GM12878 (cell line): ENCODE results near the gene IFT25. TPM values are rescaled to one million over a fixed set of nuclear protein-coding genes. Genes with fewer than 3 reads are reported as not detected.

Experiments
- ATAC-seq: fragments of 200-7000 bp; cut with Tn5 transposase; 3 replicates; pipeline ENCODE4 v1.9.1; 2020; ENCODE audit warnings: mild to moderate bottlenecking, moderate library complexity
- BruUV-seq: library from RNA; stranded (reverse); fragments of 400-500 nt; replicated peaks from 2 replicates; lab custom pipeline; 2021; lab: Mats Ljungman, UMichigan
- CTCF ChIA-PET: fragments of 300-600 bp; sonication (Branson Sonifier 250); formaldehyde crosslinking; extraction: SDS; loops from one replicate; lab custom pipeline; 2021; ENCODE audit warnings: inconsistent platforms; lab: Yijun Ruan, JAX
- POLR2A ChIA-PET: fragments of 350-600 bp; formaldehyde crosslinking; extraction: SDS; loops from one replicate; lab custom pipeline; 2021; ENCODE audit warnings: inconsistent platforms; lab: Charles Lee
- RAD21 ChIA-PET: fragments of 300-600 bp; sonication (Branson Sonifier 250); formaldehyde crosslinking; loops from one replicate; lab custom pipeline; 2023; ENCODE audit warnings: antibody characterized with exemption; ENCODE audit not compliant: unreplicated experiment; lab: Charles Lee
- SMC1A ChIA-PET: fragments of 300-600 bp; sonication (Branson Sonifier 250); formaldehyde crosslinking; loops from one replicate; lab custom pipeline; 2023; ENCODE audit not compliant: unreplicated experiment, uncharacterized antibody; lab: Charles Lee
- DNase-seq: peaks from one replicate; pipeline ENCODE4 v3.0.0-alpha.2; 2011; ENCODE audit warnings: low read depth, low spot score
- FAIRE-seq: peaks from 3 replicates; lab custom pipeline; 2011; peaks lifted over from hg19 to GRCh38; lab: Jason Lieb, UNC
- H2AFZ ChIP-seq: 2 replicates; pipeline ENCODE4 v1.6.0; 2011; ENCODE audit warnings: low read depth, low read length, control low read depth; ENCODE audit not compliant: control insufficient read depth
- H3K27ac ChIP-seq: 2 replicates; pipeline ENCODE4 v1.5.1; 2011; ENCODE audit warnings: control low read depth; ENCODE audit not compliant: control insufficient read depth, insufficient read depth
- H3K27me3 ChIP-seq, 2 experiments: replicated peaks in 1 of 2; 2 replicates each; pipeline versions ENCODE4 v1.6.0 to v1.6.1; 2011; ENCODE audit warnings: low read length in 1 of 2; ENCODE audit not compliant: control insufficient read depth in 2 of 2, insufficient read depth in 2 of 2
- H3K36me3 ChIP-seq, 2 experiments: 2 replicates each; pipeline ENCODE4 v1.5.1; 2011; ENCODE audit warnings: low read length in 1 of 2; ENCODE audit not compliant: control insufficient read depth in 2 of 2, insufficient read depth in 2 of 2
- H3K4me1 ChIP-seq: 2 replicates; pipeline ENCODE4 v1.6.1; 2011; ENCODE audit warnings: mild to moderate bottlenecking, low read length, moderate library complexity, mixed read lengths; ENCODE audit not compliant: control insufficient read depth, insufficient read depth
- H3K4me2 ChIP-seq: 2 replicates; pipeline ENCODE4 v1.6.0; 2011; ENCODE audit warnings: control low read depth; ENCODE audit not compliant: control insufficient read depth, insufficient read depth
- H3K4me3 ChIP-seq: fragments of 200-600 bp; sonication (generic); 2 replicates; pipeline ENCODE4 v1.5.1; 2016
- H3K79me2 ChIP-seq: 2 replicates; pipeline ENCODE4 v1.6.0; 2011; ENCODE audit warnings: low read length; ENCODE audit not compliant: control insufficient read depth, insufficient read depth
- H3K9ac ChIP-seq: 2 replicates; pipeline ENCODE4 v1.8.0; 2011; ENCODE audit warnings: low read length, control low read depth, mixed read lengths; ENCODE audit not compliant: control insufficient read depth, insufficient read depth
- H3K9me3 ChIP-seq: replicated peaks from 3 replicates; pipeline ENCODE4 v1.5.1; 2011; ENCODE audit warnings: mild to moderate bottlenecking, low read length; ENCODE audit not compliant: control insufficient read depth, insufficient read depth
- H4K20me1 ChIP-seq: 2 replicates; pipeline ENCODE4 v1.6.0; 2011; ENCODE audit not compliant: control insufficient read depth, insufficient read depth
- ETV6 ChIP-seq, 2 experiments: fragments of 450-650 bp in 1 of 2; IDR thresholded peaks in 1 of 2; conservative IDR thresholded peaks in 1 of 2; 2 replicates each; pipeline ENCODE4 v1.6.1; 2014; ENCODE audit warnings: antibody characterized with exemption in 1 of 2, borderline replicate concordance in 1 of 2, low read depth in 1 of 2, mild to moderate bottlenecking in 1 of 2, moderate library complexity in 1 of 2
- PRDM15 ChIP-seq: fragments of 450-650 bp; formaldehyde crosslinking; IDR thresholded peaks from 2 replicates; pipeline ENCODE4 v1.4.0; 2020; ENCODE audit warnings: mild to moderate bottlenecking, moderate library complexity
- SMC3 ChIP-seq: IDR thresholded peaks from 2 replicates; pipeline ENCODE4 v1.6.1; 2011; ENCODE audit warnings: low read length, improper control_type of control experiment, borderline replicate concordance
- SREBF1 ChIP-seq: IDR thresholded peaks from 2 replicates; pipeline ENCODE4 v1.6.1; 2012; ENCODE audit warnings: mild to moderate bottlenecking, low read length
- WGBS: methylation state at CpG from one replicate; pipeline ENCODE4 v1.1.6; 2016; ENCODE audit warnings: low lambda C conversion rate; ENCODE audit not compliant: insufficient replicate concordance, insufficient coverage; ENCODE audit errors: missing lambda C conversion rate; 5-methylcytosine and 5-hydroxymethylcytosine counted together
- in situ Hi-C: fragments of 300-500 bp; cut with MboI; formaldehyde crosslinking; loops from 9 replicates; pipeline ENCODE4 v1.14.3; 2018; ENCODE audit warnings: mixed read lengths
- intact Hi-C: fragments of 100-400 bp; cut with micrococcal nuclease; formaldehyde crosslinking; loops from one replicate; pipeline ENCODE4 v1.14.2; 2022; ENCODE audit not compliant: unreplicated experiment
- polyA plus RNA-seq, 11 experiments: library from polyadenylated mRNA; depleted of rRNA in 4 of 11; unstranded in 6 of 11; stranded (reverse) in 5 of 11; fragments of >200 nt; fragmentation: Nextera tagmentation in 4 of 11; fragmentation: Illumina TruSeq in 1 of 11; extraction: Ambion mirVana in 4 of 11; extraction: Trizol in 1 of 11; gene quantifications; 1 replicate in 1 of 11; 2 replicates in 10 of 11; pipeline versions ENCODE4 v1.2.1 to v1.2.3, GENCODE V29; 2011 to 2016; ENCODE audit warnings: inconsistent platforms in 2 of 11, missing spikeins in 2 of 11, low read depth in 1 of 11
- total RNA-seq, 4 experiments: library from RNA; depleted of rRNA in 3 of 4; stranded (reverse); fragments of >200 nt in 3 of 4; fragmentation: Illumina TruSeq in 1 of 4; extraction: Trizol in 1 of 4; gene quantifications; 2 replicates each; pipeline versions ENCODE4 v1.2.1 to v1.2.3, GENCODE V29; 2013 to 2021
- TF ChIP-seq, protein P1 (sequence below): fragments of 450-650 bp; IDR thresholded peaks from 2 replicates; pipeline ENCODE4 v1.6.1; 2014; ENCODE audit warnings: mild to moderate bottlenecking
- TF ChIP-seq, protein P2 (sequence below): fragments of 450-650 bp; formaldehyde crosslinking; IDR thresholded peaks from 2 replicates; pipeline ENCODE4 v1.4.0; 2022; ENCODE audit warnings: mild to moderate bottlenecking, moderate library complexity

IFT25 gene
- total and polyA plus RNA-seq, 10 of the 15 experiments (the other 5 are each of a cell fraction or from before 2014, with no cell fraction given): 55.7 to 242 (median 131) TPM

GRCh38 chr1:53902235-53903138 lies 43.0 kb downstream of the IFT25 start (continued):
- TF ChIP-seq SREBF1 (no peak), PRDM15 (CRISPR knock-in tag) (no peak), SMC3 (no peak)
- TF ChIP-seq, protein P1, sequence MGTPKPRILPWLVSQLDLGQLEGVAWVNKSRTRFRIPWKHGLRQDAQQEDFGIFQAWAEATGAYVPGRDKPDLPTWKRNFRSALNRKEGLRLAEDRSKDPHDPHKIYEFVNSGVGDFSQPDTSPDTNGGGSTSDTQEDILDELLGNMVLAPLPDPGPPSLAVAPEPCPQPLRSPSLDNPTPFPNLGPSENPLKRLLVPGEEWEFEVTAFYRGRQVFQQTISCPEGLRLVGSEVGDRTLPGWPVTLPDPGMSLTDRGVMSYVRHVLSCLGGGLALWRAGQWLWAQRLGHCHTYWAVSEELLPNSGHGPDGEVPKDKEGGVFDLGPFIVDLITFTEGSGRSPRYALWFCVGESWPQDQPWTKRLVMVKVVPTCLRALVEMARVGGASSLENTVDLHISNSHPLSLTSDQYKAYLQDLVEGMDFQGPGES: no peak
- TF ChIP-seq, all 136 proteins: peak for 0

DNA sequence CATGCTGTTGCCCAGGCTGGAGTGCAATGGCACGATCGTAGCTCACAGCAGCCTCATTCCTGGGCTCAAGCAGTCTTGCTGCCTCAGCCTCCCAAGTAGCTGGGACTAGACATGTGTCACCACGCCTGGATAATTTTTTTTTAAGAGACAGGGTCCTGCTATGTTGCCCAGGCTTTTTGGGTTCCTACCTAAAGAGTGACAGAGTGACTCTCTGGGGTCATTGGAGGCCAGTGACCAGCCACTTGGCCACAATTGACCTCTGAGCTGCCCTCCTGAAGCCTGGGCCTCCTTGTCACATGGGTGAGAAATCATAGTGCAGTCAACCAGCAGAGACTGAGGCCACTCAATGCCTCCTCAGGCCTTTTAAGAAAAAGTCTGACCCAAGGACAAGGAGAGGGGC lies 45.8 kb downstream of the IFT25 start:
- no peak for DNase-seq
- TF ChIP-seq, protein P2, sequence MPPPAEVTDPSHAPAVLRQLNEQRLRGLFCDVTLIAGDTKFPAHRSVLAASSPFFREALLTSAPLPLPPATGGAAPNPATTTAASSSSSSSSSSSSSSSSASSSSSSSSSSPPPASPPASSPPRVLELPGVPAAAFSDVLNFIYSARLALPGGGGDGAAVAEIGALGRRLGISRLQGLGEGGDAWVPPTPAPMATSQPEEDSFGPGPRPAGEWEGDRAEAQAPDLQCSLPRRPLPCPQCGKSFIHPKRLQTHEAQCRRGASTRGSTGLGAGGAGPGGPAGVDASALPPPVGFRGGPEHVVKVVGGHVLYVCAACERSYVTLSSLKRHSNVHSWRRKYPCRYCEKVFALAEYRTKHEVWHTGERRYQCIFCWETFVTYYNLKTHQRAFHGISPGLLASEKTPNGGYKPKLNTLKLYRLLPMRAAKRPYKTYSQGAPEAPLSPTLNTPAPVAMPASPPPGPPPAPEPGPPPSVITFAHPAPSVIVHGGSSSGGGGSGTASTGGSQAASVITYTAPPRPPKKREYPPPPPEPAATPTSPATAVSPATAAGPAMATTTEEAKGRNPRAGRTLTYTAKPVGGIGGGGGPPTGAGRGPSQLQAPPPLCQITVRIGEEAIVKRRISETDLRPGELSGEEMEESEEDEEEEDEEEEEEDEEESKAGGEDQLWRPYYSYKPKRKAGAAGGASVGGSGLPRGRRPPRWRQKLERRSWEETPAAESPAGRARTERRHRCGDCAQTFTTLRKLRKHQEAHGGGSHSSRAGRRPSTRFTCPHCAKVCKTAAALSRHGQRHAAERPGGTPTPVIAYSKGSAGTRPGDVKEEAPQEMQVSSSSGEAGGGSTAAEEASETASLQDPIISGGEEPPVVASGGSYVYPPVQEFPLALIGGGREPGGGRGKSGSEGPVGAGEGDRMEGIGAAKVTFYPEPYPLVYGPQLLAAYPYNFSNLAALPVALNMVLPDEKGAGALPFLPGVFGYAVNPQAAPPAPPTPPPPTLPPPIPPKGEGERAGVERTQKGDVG (CRISPR knock-in tag): no peak
- TF ChIP-seq ETV6 (conservative IDR thresholded peaks at IDR 0.05 in 1 of 2, IDR thresholded peaks at IDR 0.05 in 1 of 2; ENCODE audit: borderline replicate concordance in 1 of 2, low read depth in 1 of 2): no peak

More for the DNA sequence above, 45.8 kb downstream of the IFT25 start:
- H3K27me3 ChIP-seq: no peaks in the 10 kb centered on the region
- H3K79me2 ChIP-seq: no peaks in the 10 kb centered on the region
- ChIA-PET POLR2A (interaction anchor here (0.6 to 1.3 kb wide), 2 partner anchors 10 to 92 kb away, joined by 3 to 10 read pairs; partner anchors contain the start of gene YIPF1), RAD21 (interaction anchor here (0.9 to 2.4 kb wide), 3 partner anchors 10 to 48 kb away, joined by 4 to 9 read pairs (median 7); partner anchors contain the start of gene YIPF1), CTCF (interaction anchor here (0.7 to 1.6 kb wide), 5 partner anchors 10 to 487 kb away, joined by 3 to 7 read pairs (median 5); partner anchors contain the start of gene YIPF1), SMC1A (interaction anchor here (0.6 to 3.0 kb wide), 4 partner anchors 11 to 49 kb away, joined by 3 to 13 read pairs (median 6); no protein-coding TSS in a partner anchor)
- H4K20me1 ChIP-seq: no peaks in the 10 kb centered on the region
- no peak overlapping the region for H2AFZ ChIP-seq
- no TSS peak for BruUV-seq
- H3K36me3 ChIP-seq: no peaks in the 10 kb centered on the region
- no peaks in the 10 kb centered on the region for H3K9me3 ChIP-seq
- WGBS: 78% methylated on average over 3 of the region's 3 CpGs
- no peak for FAIRE-seq
- H3K4me2 ChIP-seq: no peak overlapping the region
- no peak for ATAC-seq
- H3K27ac ChIP-seq: no peak overlapping the region
- no peaks in the 10 kb centered on the region for H3K4me1 ChIP-seq
- no peak overlapping the region for H3K9ac ChIP-seq
- in situ Hi-C loops (no loop called here), intact Hi-C loops (no loop called here)
- H3K4me3 ChIP-seq: no peak overlapping the region
